D721Med (cell line): ENCODE data around the gene FANCC.
A peak's percentile ranks its signal among the peaks of the same experiment; 100 is the strongest.

Experiments
- DNase-seq: peaks from one replicate; pipeline ENCODE4 v3.0.0; 2011; ENCODE audit warnings: low spot score; ENCODE audit not compliant: insufficient read length
- FAIRE-seq: peaks from 2 replicates; lab custom pipeline; 2011; peaks lifted over from hg19 to GRCh38; lab: Jason Lieb, UNC
- TF ChIP-seq, protein P1 (sequence below): IDR thresholded peaks from 2 replicates; pipeline ENCODE4 v1.5.1; 2012; ENCODE audit warnings: mild to moderate bottlenecking, control low read depth; ENCODE audit not compliant: insufficient read depth; ENCODE audit errors: missing control alignments

FANCC gene

DNA sequence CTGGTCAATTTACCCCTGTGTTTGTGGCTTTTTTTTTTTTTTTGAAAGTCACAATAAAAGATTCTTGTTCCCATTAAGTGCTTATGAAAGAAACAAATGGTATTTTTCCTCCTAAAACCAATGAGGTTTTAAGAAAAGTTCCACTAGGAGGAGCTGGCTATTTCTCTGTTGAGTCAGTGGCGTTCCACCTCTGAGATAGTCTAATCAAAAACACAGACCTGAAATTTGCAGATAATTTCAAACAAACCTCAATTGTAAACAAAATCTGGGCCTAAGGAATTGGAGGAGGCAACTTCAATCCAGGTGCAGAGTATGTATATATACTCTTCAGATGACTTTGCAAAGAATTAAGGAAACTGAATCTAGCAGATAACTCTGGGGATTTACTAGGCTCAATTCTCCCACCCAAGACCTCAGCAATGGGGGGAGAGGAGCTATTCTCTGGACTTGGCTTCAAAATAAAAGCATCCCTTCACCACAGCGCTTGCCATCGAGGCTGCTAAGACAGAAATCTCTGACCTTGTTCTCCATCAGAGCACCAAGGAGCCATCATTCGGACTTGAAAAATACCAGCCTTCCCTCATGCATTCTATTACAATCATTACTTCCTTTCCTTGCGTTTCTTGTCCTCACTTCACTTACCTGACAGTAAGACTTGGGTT, 52.4 kb downstream of the FANCC start:
- DNase-seq (no peak), FAIRE-seq (no peak)
- TF ChIP-seq, protein P1, sequence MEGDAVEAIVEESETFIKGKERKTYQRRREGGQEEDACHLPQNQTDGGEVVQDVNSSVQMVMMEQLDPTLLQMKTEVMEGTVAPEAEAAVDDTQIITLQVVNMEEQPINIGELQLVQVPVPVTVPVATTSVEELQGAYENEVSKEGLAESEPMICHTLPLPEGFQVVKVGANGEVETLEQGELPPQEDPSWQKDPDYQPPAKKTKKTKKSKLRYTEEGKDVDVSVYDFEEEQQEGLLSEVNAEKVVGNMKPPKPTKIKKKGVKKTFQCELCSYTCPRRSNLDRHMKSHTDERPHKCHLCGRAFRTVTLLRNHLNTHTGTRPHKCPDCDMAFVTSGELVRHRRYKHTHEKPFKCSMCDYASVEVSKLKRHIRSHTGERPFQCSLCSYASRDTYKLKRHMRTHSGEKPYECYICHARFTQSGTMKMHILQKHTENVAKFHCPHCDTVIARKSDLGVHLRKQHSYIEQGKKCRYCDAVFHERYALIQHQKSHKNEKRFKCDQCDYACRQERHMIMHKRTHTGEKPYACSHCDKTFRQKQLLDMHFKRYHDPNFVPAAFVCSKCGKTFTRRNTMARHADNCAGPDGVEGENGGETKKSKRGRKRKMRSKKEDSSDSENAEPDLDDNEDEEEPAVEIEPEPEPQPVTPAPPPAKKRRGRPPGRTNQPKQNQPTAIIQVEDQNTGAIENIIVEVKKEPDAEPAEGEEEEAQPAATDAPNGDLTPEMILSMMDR: peak; percentile 15

DNA sequence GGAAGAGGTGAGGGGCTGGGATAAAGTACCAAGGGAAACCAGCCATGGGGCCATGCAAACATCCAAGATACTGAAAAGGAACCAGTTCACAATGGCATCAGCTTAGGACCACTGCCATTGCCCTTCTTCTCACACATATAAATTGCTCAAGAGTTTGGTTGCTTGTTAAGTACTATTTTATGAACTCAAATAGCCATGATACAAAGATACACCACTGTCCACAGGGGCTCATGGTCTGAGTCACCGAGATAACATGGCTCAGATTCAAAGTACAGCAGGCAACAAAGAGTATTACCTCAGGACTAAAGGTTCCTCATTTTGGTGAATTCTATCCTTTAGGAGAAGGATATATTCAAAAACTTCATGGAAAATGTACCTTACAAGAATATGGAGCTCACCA, 55.6 kb downstream of the FANCC start:
- DNase-seq (no peak), FAIRE-seq (no peak)
- TF ChIP-seq, protein P1: no peak

DNA sequence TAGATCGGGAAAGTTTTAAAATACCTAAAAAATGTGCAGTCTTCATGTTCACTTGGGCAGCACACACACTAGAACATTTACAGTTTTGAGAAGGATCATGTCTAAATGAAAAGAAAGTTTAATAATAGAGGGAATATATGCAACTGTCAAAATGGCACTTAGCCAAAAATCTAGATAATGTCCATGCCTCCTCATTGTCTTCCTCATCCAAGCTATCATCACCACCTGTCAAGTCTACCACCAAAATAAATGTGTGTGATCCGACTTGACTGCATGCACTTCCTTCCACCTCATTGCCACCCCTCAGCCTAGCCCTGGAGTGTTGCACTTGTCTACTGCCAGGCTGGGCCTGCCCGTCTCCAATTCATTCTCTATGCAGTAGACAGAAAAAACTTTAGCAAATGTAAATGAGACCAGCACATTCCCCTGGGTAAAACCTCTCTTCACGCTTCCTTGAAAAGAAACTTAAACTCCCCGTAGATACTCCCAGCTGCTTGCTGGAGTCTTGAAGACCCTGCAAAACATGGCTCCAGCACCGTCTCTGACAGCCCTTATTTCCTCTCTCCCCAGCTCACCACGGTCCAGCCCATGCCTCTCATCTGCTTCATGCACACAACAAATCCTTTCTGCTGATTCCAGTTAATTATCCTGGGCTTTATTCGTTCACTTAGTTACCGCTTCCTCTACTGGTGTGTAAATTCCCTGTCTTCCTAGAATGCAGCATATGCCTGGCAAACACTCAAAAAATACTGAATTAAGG, 66.9 kb downstream of the FANCC start:
- TF ChIP-seq, protein P1: no peak
- FAIRE-seq: no peak

DNA sequence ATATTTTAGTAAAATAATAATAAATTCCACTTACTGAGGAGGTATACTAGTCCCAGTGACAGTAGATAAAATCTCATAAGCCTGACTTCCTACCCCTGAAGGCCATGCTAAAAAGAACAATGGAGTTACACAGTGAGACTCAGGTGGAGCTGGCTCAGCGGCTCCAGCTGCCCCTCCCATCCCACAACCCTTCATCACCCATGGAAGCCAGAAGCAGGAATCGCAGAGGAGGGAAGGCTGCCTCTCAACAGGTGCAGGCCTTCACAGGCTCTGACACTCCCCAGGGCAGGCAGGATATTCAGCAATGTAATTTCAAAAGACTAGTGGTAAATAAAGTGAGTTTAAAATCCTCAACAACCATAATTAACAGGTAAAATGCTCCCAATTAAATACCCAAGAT, 67.5 kb downstream of the FANCC start:
- FAIRE-seq (no peak), DNase-seq (no peak)
- TF ChIP-seq, protein P1: no peak

More for the DNA sequence above, 66.9 kb downstream of the FANCC start:
- no peak for DNase-seq

DNA sequence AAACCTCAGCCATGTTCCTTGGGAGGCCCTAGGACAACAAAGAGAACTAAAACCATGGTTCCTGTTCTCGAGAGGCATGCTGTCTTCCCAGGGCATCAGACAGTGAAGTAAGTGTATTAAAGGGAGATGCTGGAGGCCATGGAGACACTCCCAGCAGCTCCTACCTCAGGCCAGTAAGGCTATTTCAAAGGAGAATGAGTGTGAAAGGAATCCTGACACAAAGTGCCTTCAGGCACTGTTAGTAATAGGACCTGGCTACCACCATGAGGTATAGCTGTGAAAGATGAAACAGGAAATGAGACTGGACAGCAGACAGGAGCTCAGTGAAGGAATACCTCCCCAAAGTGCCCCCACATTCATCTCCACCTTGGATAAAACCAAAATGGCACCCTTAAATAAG, 71.0 kb downstream of the FANCC start:
- TF ChIP-seq, protein P1: no peak
- no peak for DNase-seq
- FAIRE-seq: no peak

DNA sequence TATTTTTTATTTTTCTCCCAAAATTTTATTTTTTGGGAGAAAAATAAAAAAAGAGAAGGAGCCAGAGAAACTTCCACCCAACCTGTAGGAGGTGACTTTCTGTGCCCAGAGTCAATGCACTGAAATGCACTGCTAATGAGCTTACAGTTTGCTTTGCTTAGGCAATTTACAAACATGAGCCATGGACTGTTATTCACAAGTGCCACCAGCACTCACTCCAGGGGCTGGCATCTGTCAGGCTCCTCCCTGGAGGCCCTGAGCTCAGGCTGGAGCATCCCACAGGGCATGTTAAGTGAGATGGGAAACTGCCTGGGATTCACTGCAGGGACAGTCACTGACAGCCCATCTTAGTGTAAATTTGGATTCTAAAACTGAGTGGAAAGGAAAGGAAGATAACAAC, 74.9 kb downstream of the FANCC start:
- DNase-seq: no peak
- TF ChIP-seq, protein P1: no peak
- FAIRE-seq: no peak

DNA sequence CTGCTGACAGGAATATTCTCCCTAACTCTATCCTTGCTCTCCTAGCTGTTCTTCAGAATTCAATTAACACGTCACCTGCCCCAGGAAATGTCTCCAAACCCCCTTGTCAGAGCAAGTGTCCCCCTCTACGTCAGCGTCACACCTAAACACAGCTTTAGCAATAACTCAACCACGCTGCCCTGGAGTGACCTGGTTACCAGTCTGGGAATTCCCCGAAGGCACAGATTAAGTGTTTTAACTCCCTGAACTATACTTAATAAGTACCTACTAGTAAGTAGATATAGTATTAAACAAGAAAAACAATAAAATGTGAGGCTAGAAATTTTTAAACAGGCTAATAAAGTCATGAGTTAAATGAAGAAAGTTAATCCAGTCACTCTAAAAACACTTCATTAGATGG, 78.4 kb downstream of the FANCC start:
- no peak for DNase-seq
- FAIRE-seq: no peak

More for the DNA sequence above, 78.4 kb downstream of the FANCC start:
- TF ChIP-seq, protein P1: no peak
